ENCODE data around the gene GLI1. TPM values are rescaled to one million over a fixed set of nuclear protein-coding genes. Genes with fewer than 3 reads are reported as not detected.
A peak's percentile ranks its signal among the peaks of the same experiment; 100 is the strongest.

GLI1 gene
- total and polyA plus RNA-seq, 2 donors (not counting 1 experiment from before 2014, with no cell fraction given), result 0.40 to 2.0 TPM

- Histone ChIP-seq H3K4me1 (ENCODE audit: control insufficient read depth, extremely low read depth, insufficient read depth, low read length) (peaks cover 25% of the 10 kb centered on the region), H3K4me2 (ENCODE audit: extremely low read depth, insufficient read depth, low read length) (no peak within 1 kb of the TSS), H4K20me1 (ENCODE audit: control insufficient read depth, extremely low read depth, insufficient read depth, low read length) (no peaks in the 10 kb centered on the region), H3K9me3 (ENCODE audit: control insufficient read depth, insufficient read depth, low read depth, low read length) (no peaks in the 10 kb centered on the region), H3K36me3 (ENCODE audit: control insufficient read depth, insufficient read depth, low read length) (no peaks in the 10 kb centered on the region), H3K9ac (ENCODE audit: insufficient read depth, low read length) (no peak within 1 kb of the TSS), H3K27me3 (ENCODE audit: control insufficient read depth, insufficient read depth, low read length) (no peaks in the 10 kb centered on the region), H3K4me3 (replicated peaks in 1 of 4; ENCODE audit: control extremely low read depth in 1 of 4, insufficient read depth in 1 of 4, low read depth in 3 of 4, low read length in 4 of 4) (peak within 1 kb of the TSS in 1 of 4 experiments; percentile 59), H2AFZ (ENCODE audit: low read length) (no peak within 1 kb of the TSS), H3K79me2 (ENCODE audit: control insufficient read depth, insufficient read depth, low read length) (no peaks in the 10 kb centered on the region), H3K27ac (ENCODE audit: insufficient read depth, low read length) (no peak within 1 kb of the TSS)
- no peak for TF ChIP-seq EZH2 (IDR thresholded peaks at IDR 0.05; ENCODE audit: low read length, missing control alignments)
- TF ChIP-seq CTCF (conservative IDR thresholded peaks at IDR 0.05 in 1 of 2, IDR thresholded peaks at IDR 0.05 in 1 of 2; ENCODE audit: low read depth in 1 of 2, low read length in 2 of 2), result no peak
- peak; percentile 69 to 95 for DNase-seq (ENCODE audit: low read depth in 2 of 2)
Measured at GRCh38 chr12:57454566-57455373, 4.8 kb upstream of the GLI1 start, which contains the start of gene INHBE. TSS of gene INHBE (plus strand) at chr12:57455307. CDS start at chr12:57455537, 230 bp downstream.

- Histone ChIP-seq H3K79me2 (ENCODE audit: control insufficient read depth, insufficient read depth, low read length) (no peaks in the 10 kb centered on the region), H3K9ac (ENCODE audit: insufficient read depth, low read length) (no peak overlapping the region), H3K4me3 (replicated peaks in 1 of 4; ENCODE audit: control extremely low read depth in 1 of 4, insufficient read depth in 1 of 4, low read depth in 3 of 4, low read length in 4 of 4) (peak overlapping the region in 1 of 4 experiments; percentile 59), H3K4me2 (ENCODE audit: extremely low read depth, insufficient read depth, low read length) (no peak overlapping the region), H3K27me3 (ENCODE audit: control insufficient read depth, insufficient read depth, low read length) (no peaks in the 10 kb centered on the region), H3K4me1 (ENCODE audit: control insufficient read depth, extremely low read depth, insufficient read depth, low read length) (peaks cover 25% of the 10 kb centered on the region), H3K36me3 (ENCODE audit: control insufficient read depth, insufficient read depth, low read length) (no peaks in the 10 kb centered on the region), H2AFZ (ENCODE audit: low read length) (no peak overlapping the region), H4K20me1 (ENCODE audit: control insufficient read depth, extremely low read depth, insufficient read depth, low read length) (no peaks in the 10 kb centered on the region), H3K9me3 (ENCODE audit: control insufficient read depth, insufficient read depth, low read depth, low read length) (no peaks in the 10 kb centered on the region), H3K27ac (ENCODE audit: insufficient read depth, low read length) (no peak overlapping the region)
- no peak for DNase-seq (ENCODE audit: low read depth in 2 of 2)
- TF ChIP-seq CTCF (conservative IDR thresholded peaks at IDR 0.05 in 1 of 2, IDR thresholded peaks at IDR 0.05 in 1 of 2; ENCODE audit: low read depth in 1 of 2, low read length in 2 of 2) (no peak), EZH2 (IDR thresholded peaks at IDR 0.05; ENCODE audit: low read length, missing control alignments) (no peak)
Measured at GRCh38 chr12:57455374-57456144, 4.0 kb upstream of the GLI1 start.

GRCh38 chr12:57456145-57456700 is 3.4 kb upstream of the GLI1 start:
- H3K4me1 ChIP-seq (ENCODE audit: control insufficient read depth, extremely low read depth, insufficient read depth, low read length), result peaks cover 23% of the 10 kb centered on the region
- H3K9me3 ChIP-seq (ENCODE audit: control insufficient read depth, insufficient read depth, low read depth, low read length), result no peaks in the 10 kb centered on the region
- H3K27ac ChIP-seq (ENCODE audit: insufficient read depth, low read length), result no peak overlapping the region
- no peak overlapping the region for H2AFZ ChIP-seq (ENCODE audit: low read length)
- H3K9ac ChIP-seq (ENCODE audit: insufficient read depth, low read length), result no peak overlapping the region
- TF ChIP-seq CTCF (conservative IDR thresholded peaks at IDR 0.05 in 1 of 2, IDR thresholded peaks at IDR 0.05 in 1 of 2; ENCODE audit: low read depth in 1 of 2, low read length in 2 of 2), result peak; percentile 35 to 61
- no peak for TF ChIP-seq EZH2 (IDR thresholded peaks at IDR 0.05; ENCODE audit: low read length, missing control alignments)
- H3K36me3 ChIP-seq (ENCODE audit: control insufficient read depth, insufficient read depth, low read length), result no peaks in the 10 kb centered on the region
- peak overlapping the region in 1 of 4 experiments; percentile 59 for H3K4me3 ChIP-seq (replicated peaks in 1 of 4; ENCODE audit: control extremely low read depth in 1 of 4, insufficient read depth in 1 of 4, low read depth in 3 of 4, low read length in 4 of 4)
- no peaks in the 10 kb centered on the region for H3K27me3 ChIP-seq (ENCODE audit: control insufficient read depth, insufficient read depth, low read length)
- H3K79me2 ChIP-seq (ENCODE audit: control insufficient read depth, insufficient read depth, low read length), result no peaks in the 10 kb centered on the region
- DNase-seq (ENCODE audit: low read depth in 2 of 2), result peak; percentile 29 to 37
- no peaks in the 10 kb centered on the region for H4K20me1 ChIP-seq (ENCODE audit: control insufficient read depth, extremely low read depth, insufficient read depth, low read length)
- H3K4me2 ChIP-seq (ENCODE audit: extremely low read depth, insufficient read depth, low read length), result no peak overlapping the region

All from fibroblast of lung (primary cell).